ENCODE data around the gene MRPL3. TPM values are rescaled to one million over a fixed set of nuclear protein-coding genes. Genes with fewer than 3 reads are reported as not detected.

The MRPL3 gene
- total RNA-seq, 1 experiment from 2014 or later = 142 TPM

GRCh38 chr3:131447349-131447748, 55.4 kb downstream of the MRPL3 start:
- Histone ChIP-seq H3K4me2 (ENCODE audit: low read length) (no peak overlapping the region), H3K79me2 (ENCODE audit: insufficient read depth, low read length) (no peaks in the 10 kb centered on the region), H3K9me2 (ENCODE audit: insufficient read depth) (no peaks in the 10 kb centered on the region), H3K27ac (ENCODE audit: low read depth, low read length) (no peak overlapping the region), H3K4me3 (replicated peaks in 1 of 2; ENCODE audit: low read depth in 1 of 2, low read length in 2 of 2) (no peak overlapping the region), H3K9me3 (ENCODE audit: control insufficient read depth in 1 of 2, insufficient read depth in 1 of 2, low read depth in 1 of 2, low read length in 2 of 2) (peaks cover 6% of the 10 kb centered on the region in 2 experiments; a peak in 2 of 4 replicates), H4K20me1 (ENCODE audit: insufficient read depth) (no peaks in the 10 kb centered on the region), H2AFZ (ENCODE audit: low read depth, low read length, poor library complexity, severe bottlenecking) (no peak overlapping the region), H3K27me3 (ENCODE audit: insufficient read depth, low read length) (no peaks in the 10 kb centered on the region), H3K9ac (ENCODE audit: low read length) (no peak overlapping the region), H3K4me1 (ENCODE audit: control insufficient read depth in 1 of 2, insufficient read depth in 2 of 2, low read length in 2 of 2) (no peaks in the 10 kb centered on the region), H3K36me3 (ENCODE audit: control insufficient read depth in 1 of 2, insufficient read depth in 2 of 2, low read length in 2 of 2) (no peaks in the 10 kb centered on the region)
- intact Hi-C loops (cut with micrococcal nuclease) = no loop called here
- BruUV-seq (replicated peaks) = no TSS peak
- no peak for DNase-seq (ENCODE audit: low read depth, low spot score)
- ChIA-PET CTCF (no interaction called here), RAD21 (ENCODE audit: low non-redundant PET in 1 of 2, low total read pairs in 2 of 2, uncharacterized antibody in 2 of 2, unreplicated experiment in 2 of 2) (no interaction called here), POLR2A (no interaction called here)
- ATAC-seq = no peak
- TF ChIP-seq, protein P1, sequence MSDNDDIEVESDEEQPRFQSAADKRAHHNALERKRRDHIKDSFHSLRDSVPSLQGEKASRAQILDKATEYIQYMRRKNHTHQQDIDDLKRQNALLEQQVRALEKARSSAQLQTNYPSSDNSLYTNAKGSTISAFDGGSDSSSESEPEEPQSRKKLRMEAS (IDR thresholded peaks at IDR 0.05) = no peak
- no peak for TF ChIP-seq FOSL1 (IDR thresholded peaks at IDR 0.05; ENCODE audit: low read depth)
- TF ChIP-seq ZFX (IDR thresholded peaks at IDR 0.05) = no peak
- no peak for TF ChIP-seq EZH2phosphoT487 (IDR thresholded peaks at IDR 0.05; ENCODE audit: borderline replicate concordance)
- TF ChIP-seq ZNF274 (IDR thresholded peaks at IDR 0.05; ENCODE audit: low read depth, low read length) = no peak
- TF ChIP-seq, protein P2, sequence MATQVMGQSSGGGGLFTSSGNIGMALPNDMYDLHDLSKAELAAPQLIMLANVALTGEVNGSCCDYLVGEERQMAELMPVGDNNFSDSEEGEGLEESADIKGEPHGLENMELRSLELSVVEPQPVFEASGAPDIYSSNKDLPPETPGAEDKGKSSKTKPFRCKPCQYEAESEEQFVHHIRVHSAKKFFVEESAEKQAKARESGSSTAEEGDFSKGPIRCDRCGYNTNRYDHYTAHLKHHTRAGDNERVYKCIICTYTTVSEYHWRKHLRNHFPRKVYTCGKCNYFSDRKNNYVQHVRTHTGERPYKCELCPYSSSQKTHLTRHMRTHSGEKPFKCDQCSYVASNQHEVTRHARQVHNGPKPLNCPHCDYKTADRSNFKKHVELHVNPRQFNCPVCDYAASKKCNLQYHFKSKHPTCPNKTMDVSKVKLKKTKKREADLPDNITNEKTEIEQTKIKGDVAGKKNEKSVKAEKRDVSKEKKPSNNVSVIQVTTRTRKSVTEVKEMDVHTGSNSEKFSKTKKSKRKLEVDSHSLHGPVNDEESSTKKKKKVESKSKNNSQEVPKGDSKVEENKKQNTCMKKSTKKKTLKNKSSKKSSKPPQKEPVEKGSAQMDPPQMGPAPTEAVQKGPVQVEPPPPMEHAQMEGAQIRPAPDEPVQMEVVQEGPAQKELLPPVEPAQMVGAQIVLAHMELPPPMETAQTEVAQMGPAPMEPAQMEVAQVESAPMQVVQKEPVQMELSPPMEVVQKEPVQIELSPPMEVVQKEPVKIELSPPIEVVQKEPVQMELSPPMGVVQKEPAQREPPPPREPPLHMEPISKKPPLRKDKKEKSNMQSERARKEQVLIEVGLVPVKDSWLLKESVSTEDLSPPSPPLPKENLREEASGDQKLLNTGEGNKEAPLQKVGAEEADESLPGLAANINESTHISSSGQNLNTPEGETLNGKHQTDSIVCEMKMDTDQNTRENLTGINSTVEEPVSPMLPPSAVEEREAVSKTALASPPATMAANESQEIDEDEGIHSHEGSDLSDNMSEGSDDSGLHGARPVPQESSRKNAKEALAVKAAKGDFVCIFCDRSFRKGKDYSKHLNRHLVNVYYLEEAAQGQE (IDR thresholded peaks at IDR 0.05; ENCODE audit: low read depth) = no peak
- TF ChIP-seq POLR2AphosphoS5 (IDR thresholded peaks at IDR 0.05; ENCODE audit: low read depth, low read length) = no peak

All from HCT116 (cell line).